RWPE2 (cell line): Measurements from ENCODE around the gene FRY.

ENCODE experiments used
- ATAC-seq: fragments of 200-7000 bp; cut with Tn5 transposase; 3 replicates; pipeline ENCODE4 v1.9.1; 2021; ENCODE audit warnings: low read depth
- DNase-seq: peaks from one replicate; pipeline ENCODE4 v3.0.0-alpha.2; 2020; ENCODE audit warnings: low spot score
- H3K27ac ChIP-seq: fragments of 450-650 bp; 2 replicates; pipeline ENCODE4 v1.5.1; 2017; ENCODE audit warnings: mild to moderate bottlenecking; ENCODE audit not compliant: poor library complexity, severe bottlenecking
- H3K27me3 ChIP-seq: fragments of 250-450 bp; sonication (Bioruptor Pico); 2 replicates; pipeline ENCODE4 v1.5.1; 2021; ENCODE audit warnings: mild to moderate bottlenecking, moderate library complexity; ENCODE audit not compliant: insufficient read depth, poor library complexity, severe bottlenecking
- H3K36me3 ChIP-seq: fragments of 250-450 bp; sonication (Bioruptor Pico); 2 replicates; pipeline ENCODE4 v1.5.1; 2020; ENCODE audit warnings: low read depth, mild to moderate bottlenecking, moderate library complexity
- H3K4me1 ChIP-seq: fragments of 250-450 bp; sonication (Bioruptor Pico); 2 replicates; pipeline ENCODE4 v1.5.1; 2021; ENCODE audit warnings: mild to moderate bottlenecking, moderate library complexity; ENCODE audit not compliant: insufficient read depth, poor library complexity, severe bottlenecking
- H3K4me3 ChIP-seq: fragments of 250-450 bp; sonication (Bioruptor Pico); 2 replicates; pipeline ENCODE4 v1.5.1; 2021; ENCODE audit warnings: mild to moderate bottlenecking, moderate library complexity; ENCODE audit not compliant: severe bottlenecking
- H3K9me3 ChIP-seq: fragments of 250-450 bp; sonication (Bioruptor Pico); 2 replicates; pipeline ENCODE4 v1.5.1; 2021; ENCODE audit warnings: mild to moderate bottlenecking, moderate library complexity; ENCODE audit not compliant: severe bottlenecking
- TF ChIP-seq, protein P1 (sequence below): fragments of 450-650 bp; IDR thresholded peaks from one replicate; pipeline ENCODE4 v1.5.1; 2017; ENCODE audit warnings: mild to moderate bottlenecking, moderate library complexity; ENCODE audit not compliant: poor library complexity, severe bottlenecking

Gene FRY

DNA sequence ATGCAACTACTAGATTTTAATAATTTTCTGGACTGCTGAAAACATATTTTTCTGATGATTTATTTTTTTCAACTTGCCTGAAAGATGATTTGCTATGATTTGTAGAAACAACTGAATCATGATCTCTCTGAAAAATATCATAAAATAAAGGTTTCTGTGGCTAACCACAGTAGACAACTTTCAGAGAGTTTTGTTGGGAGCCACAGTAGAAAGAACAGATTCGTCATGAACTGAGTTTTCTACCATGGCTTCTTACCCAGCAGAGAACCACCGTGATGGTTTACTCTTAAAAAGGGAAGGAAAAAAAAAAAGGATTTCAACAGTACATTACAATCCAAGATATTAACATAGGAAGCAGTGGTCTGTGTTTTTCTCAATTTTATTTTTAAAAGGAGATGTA, 265.6 kb downstream of the FRY start:
- DNase-seq, result no peak
- Histone ChIP-seq H3K4me3 (no peak overlapping the region), H3K27me3 (no peaks in the 10 kb centered on the region), H3K4me1 (no peaks in the 10 kb centered on the region), H3K36me3 (no peaks in the 10 kb centered on the region), H3K9me3 (no peaks in the 10 kb centered on the region), H3K27ac (no peak overlapping the region)
- ATAC-seq, result no peak
- TF ChIP-seq, protein P1, sequence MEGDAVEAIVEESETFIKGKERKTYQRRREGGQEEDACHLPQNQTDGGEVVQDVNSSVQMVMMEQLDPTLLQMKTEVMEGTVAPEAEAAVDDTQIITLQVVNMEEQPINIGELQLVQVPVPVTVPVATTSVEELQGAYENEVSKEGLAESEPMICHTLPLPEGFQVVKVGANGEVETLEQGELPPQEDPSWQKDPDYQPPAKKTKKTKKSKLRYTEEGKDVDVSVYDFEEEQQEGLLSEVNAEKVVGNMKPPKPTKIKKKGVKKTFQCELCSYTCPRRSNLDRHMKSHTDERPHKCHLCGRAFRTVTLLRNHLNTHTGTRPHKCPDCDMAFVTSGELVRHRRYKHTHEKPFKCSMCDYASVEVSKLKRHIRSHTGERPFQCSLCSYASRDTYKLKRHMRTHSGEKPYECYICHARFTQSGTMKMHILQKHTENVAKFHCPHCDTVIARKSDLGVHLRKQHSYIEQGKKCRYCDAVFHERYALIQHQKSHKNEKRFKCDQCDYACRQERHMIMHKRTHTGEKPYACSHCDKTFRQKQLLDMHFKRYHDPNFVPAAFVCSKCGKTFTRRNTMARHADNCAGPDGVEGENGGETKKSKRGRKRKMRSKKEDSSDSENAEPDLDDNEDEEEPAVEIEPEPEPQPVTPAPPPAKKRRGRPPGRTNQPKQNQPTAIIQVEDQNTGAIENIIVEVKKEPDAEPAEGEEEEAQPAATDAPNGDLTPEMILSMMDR, result no peak

DNA sequence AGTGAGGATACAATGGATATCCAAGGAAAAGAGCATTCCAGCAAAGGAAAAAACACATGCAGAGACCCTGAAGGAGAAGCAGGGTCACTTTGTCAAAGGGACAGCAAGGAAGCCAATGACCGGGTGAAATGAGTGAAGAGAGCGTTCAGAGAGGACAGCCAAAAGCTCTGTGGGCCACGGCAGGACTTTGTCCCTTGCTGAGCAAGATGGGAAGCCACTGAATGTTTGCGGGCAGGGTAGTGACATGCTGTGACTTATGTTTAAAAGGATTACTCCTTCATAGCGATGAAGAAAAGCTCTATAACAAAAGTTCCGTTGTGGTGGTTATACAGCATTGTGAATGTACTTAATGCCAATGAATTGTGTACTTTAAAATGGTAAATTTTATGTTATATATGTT, 267.1 kb downstream of the FRY start:
- Histone ChIP-seq H3K4me3 (no peak overlapping the region), H3K27me3 (no peaks in the 10 kb centered on the region), H3K4me1 (no peaks in the 10 kb centered on the region), H3K9me3 (no peaks in the 10 kb centered on the region), H3K27ac (no peak overlapping the region), H3K36me3 (no peaks in the 10 kb centered on the region)
- DNase-seq (no peak), ATAC-seq (no peak)
- TF ChIP-seq, protein P1, result no peak

DNA sequence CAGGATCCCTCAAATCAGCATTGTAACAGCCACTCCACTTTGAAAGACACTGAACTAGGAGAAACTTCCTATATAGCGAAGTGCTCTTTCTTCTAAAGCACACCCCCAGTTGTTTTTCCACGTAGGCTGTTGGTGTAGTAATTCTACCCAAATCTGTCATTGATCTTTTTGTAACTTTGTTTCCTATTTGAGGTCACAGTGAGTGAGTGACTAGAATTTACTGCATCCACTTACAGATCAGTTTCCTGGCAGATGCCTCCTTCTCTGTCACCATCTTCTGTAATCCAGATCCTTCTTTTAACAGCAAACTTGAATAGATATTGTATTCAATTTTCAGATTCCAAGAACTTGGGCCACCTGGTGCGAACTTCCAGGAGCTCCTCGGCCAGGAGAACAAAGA, 268.3 kb downstream of the FRY start:
- ATAC-seq, result no peak
- no peaks in the 10 kb centered on the region for H3K9me3 ChIP-seq
- no peak for DNase-seq
- TF ChIP-seq, protein P1, result no peak
- no peaks in the 10 kb centered on the region for H3K27me3 ChIP-seq
- H3K4me3 ChIP-seq, result no peak overlapping the region
- H3K27ac ChIP-seq, result no peak overlapping the region
- H3K36me3 ChIP-seq, result no peaks in the 10 kb centered on the region
- H3K4me1 ChIP-seq, result no peaks in the 10 kb centered on the region

DNA sequence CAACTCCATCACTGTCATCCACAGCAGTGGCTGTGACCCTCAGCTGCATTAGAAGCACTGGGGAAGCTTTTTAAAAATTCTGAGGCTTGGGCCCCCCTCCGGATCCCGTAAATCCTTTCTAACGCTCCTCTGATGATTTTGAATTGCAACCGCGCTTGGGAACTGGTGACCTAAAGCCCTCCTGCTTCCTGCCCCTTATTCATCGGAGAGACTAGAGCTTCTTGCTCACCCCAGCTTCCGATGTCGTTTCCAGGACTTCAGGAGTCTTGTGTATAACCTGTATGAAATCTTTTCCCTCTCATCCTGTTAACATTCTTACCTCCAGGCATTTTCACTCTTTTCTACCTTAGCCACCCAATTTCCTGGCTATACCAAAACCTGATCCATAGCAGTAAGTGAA, 268.8 kb downstream of the FRY start:
- Histone ChIP-seq H3K27ac (no peak overlapping the region), H3K9me3 (no peaks in the 10 kb centered on the region), H3K4me3 (no peak overlapping the region), H3K36me3 (no peaks in the 10 kb centered on the region), H3K27me3 (no peaks in the 10 kb centered on the region), H3K4me1 (no peaks in the 10 kb centered on the region)
- ATAC-seq (no peak), DNase-seq (no peak)
- TF ChIP-seq, protein P1, result no peak

DNA sequence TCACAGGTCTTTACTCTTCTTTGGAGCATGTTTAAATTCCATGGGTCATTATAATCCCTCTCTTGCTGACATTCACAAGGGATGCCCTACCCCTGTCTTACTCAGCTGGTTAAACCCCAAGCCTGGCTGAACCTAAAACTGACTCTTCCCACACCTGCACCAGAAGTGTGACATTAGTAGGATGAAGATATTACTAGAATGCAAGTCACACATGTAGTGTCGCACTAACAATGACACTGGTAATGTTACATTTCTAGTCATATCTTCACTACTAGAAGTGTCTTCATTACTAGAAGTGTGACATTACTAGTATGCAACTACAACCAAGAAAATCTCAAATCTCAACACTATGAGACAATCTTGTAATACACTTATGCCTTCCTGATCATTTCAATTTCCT, 269.3 kb downstream of the FRY start:
- Histone ChIP-seq H3K36me3 (no peaks in the 10 kb centered on the region), H3K27me3 (no peaks in the 10 kb centered on the region), H3K27ac (no peak overlapping the region), H3K4me1 (no peaks in the 10 kb centered on the region), H3K4me3 (no peak overlapping the region), H3K9me3 (no peaks in the 10 kb centered on the region)
- TF ChIP-seq, protein P1, result no peak
- no peak for DNase-seq
- no peak for ATAC-seq
